DND-41 (cell line): Measurements from ENCODE around the gene MCC.

Experiments used
- ATAC-seq: fragments of 200-7000 bp; cut with Tn5 transposase; 3 replicates; pipeline ENCODE4 v1.9.1; 2021; ENCODE audit warnings: low read depth; ENCODE audit not compliant: insufficient read depth
- DNase-seq: peaks from one replicate; pipeline ENCODE4 v3.0.0-alpha.2; 2020
- H2AFZ ChIP-seq: 2 replicates; pipeline ENCODE4 v1.6.0; 2012; ENCODE audit warnings: low read depth, low read length
- H3K27ac ChIP-seq: 2 replicates; pipeline ENCODE4 v1.5.1; 2012; ENCODE audit warnings: low read length, inconsistent platforms
- H3K27me3 ChIP-seq: fragments of 200-600 bp; sonication (generic); 2 replicates; pipeline ENCODE4 v1.6.0; 2012; ENCODE audit warnings: low read length, mild to moderate bottlenecking, inconsistent platforms; ENCODE audit not compliant: insufficient read depth, poor library complexity
- H3K36me3 ChIP-seq: 2 replicates; pipeline ENCODE4 v1.5.1; 2012; ENCODE audit warnings: low read length, inconsistent platforms; ENCODE audit not compliant: insufficient read depth
- H3K4me1 ChIP-seq: 2 replicates; pipeline ENCODE4 v1.5.1; 2012; ENCODE audit warnings: mild to moderate bottlenecking, low read length; ENCODE audit not compliant: insufficient read depth
- H3K4me2 ChIP-seq: 2 replicates; pipeline ENCODE4 v1.6.0; 2012; ENCODE audit warnings: mild to moderate bottlenecking, moderate library complexity, low read length, inconsistent platforms; ENCODE audit not compliant: insufficient read depth
- H3K4me3 ChIP-seq, 2 experiments: fragments of 200-600 bp in 1 of 2; shearing (Covaris generic) in 1 of 2; 2 replicates each; pipeline ENCODE4 v1.5.1; 2012 to 2016; ENCODE audit warnings: inconsistent platforms in 2 of 2, low read length in 2 of 2, mild to moderate bottlenecking in 2 of 2, low read depth in 1 of 2, moderate library complexity in 1 of 2
- H3K79me2 ChIP-seq: 2 replicates; pipeline ENCODE4 v1.6.0; 2012; ENCODE audit warnings: low read length, inconsistent platforms; ENCODE audit not compliant: insufficient read depth
- H3K9ac ChIP-seq: 2 replicates; pipeline ENCODE4 v1.6.0; 2012; ENCODE audit warnings: low read depth, mild to moderate bottlenecking, inconsistent platforms, low read length, moderate library complexity
- H3K9me3 ChIP-seq: 2 replicates; pipeline ENCODE4 v1.5.1; 2012; ENCODE audit warnings: low read length, moderate library complexity, mild to moderate bottlenecking, inconsistent platforms; ENCODE audit not compliant: insufficient read depth, severe bottlenecking
- H4K20me1 ChIP-seq: 2 replicates; pipeline ENCODE4 v1.6.0; 2012; ENCODE audit warnings: low read length; ENCODE audit not compliant: insufficient read depth
- EZH2 ChIP-seq: IDR thresholded peaks from 3 replicates; pipeline ENCODE4 v1.6.1; 2012; ENCODE audit warnings: borderline replicate concordance, low read depth, mild to moderate bottlenecking, moderate library complexity, low read length, inconsistent platforms; ENCODE audit not compliant: severe bottlenecking
- TF ChIP-seq, protein P1 (sequence below): IDR thresholded peaks from 2 replicates; pipeline ENCODE4 v1.5.1; 2012; ENCODE audit warnings: borderline replicate concordance, low read length, moderate library complexity, mild to moderate bottlenecking; ENCODE audit not compliant: poor library complexity, severe bottlenecking; ENCODE audit errors: extremely low read depth

The MCC gene

DNA sequence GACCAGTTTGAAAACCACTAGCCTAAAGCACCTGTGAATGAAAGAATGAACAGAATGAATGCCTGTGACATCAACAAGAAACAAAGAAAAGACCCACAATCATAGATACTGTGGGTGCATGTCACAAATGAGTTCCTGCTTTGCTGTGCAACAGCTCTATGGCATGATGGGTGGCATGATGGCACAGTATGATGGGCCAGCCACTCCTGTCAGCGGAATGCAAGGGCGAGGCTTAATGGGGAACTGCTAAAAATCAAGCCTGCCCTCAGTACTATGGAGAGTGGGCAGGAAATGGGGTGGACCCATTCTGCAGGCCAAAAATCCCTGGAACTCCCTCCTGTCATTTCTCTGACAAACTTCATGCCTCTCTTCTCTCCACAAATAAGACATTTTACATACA lies 422.6 kb downstream of the MCC start:
- Histone ChIP-seq H3K9me3 (no peaks in the 10 kb centered on the region), H2AFZ (no peak overlapping the region), H3K36me3 (no peaks in the 10 kb centered on the region), H3K4me1 (peaks cover 24% of the 10 kb centered on the region), H3K27ac (no peak overlapping the region), H3K27me3 (no peaks in the 10 kb centered on the region), H3K4me3 (no peak overlapping the region), H4K20me1 (no peaks in the 10 kb centered on the region), H3K79me2 (no peaks in the 10 kb centered on the region), H3K9ac (no peak overlapping the region), H3K4me2 (no peak overlapping the region)
- TF ChIP-seq, protein P1, sequence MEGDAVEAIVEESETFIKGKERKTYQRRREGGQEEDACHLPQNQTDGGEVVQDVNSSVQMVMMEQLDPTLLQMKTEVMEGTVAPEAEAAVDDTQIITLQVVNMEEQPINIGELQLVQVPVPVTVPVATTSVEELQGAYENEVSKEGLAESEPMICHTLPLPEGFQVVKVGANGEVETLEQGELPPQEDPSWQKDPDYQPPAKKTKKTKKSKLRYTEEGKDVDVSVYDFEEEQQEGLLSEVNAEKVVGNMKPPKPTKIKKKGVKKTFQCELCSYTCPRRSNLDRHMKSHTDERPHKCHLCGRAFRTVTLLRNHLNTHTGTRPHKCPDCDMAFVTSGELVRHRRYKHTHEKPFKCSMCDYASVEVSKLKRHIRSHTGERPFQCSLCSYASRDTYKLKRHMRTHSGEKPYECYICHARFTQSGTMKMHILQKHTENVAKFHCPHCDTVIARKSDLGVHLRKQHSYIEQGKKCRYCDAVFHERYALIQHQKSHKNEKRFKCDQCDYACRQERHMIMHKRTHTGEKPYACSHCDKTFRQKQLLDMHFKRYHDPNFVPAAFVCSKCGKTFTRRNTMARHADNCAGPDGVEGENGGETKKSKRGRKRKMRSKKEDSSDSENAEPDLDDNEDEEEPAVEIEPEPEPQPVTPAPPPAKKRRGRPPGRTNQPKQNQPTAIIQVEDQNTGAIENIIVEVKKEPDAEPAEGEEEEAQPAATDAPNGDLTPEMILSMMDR = no peak
- TF ChIP-seq EZH2 = no peak
- ATAC-seq = no peak
- no peak for DNase-seq

DNA sequence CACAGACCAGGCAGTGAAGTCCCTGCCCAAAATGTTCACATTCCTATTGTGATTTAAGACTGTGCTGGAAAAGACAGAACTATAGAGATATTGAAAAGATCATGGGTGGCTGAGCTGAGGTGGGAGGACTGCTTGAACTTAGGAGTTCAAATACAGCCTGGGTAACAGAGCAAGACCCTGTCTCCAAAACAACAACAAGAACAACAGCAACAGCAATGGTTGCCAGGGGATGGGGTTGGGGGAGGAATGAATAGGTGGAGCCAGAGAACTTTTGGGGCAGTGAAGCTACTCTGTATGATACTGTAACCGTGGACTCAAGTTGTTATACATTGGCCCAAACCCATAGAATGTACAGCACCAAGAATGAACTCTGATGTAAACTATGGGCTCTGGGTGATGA lies 423.4 kb downstream of the MCC start:
- Histone ChIP-seq H3K4me3 (no peak overlapping the region), H4K20me1 (no peaks in the 10 kb centered on the region)
- no peak for ATAC-seq

DNA sequence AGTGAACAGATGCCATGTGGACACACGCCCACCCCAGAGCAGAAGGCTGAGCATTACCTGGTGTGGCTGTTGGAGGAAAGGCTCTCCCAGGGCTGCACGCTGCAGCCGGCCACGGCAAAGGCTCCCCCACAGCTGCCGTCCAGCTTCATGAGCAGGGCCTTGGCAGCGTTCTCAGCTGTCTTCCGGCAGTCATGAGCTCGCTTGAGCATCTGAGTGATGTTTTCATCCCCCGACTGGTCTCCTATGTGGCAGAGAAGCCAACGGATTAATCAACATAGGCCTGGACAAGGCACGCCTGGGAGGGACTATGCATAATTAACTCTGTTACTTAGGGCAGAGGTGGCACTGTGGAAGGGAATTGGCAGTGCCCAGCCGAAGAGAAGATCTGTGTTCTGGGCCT lies 424.3 kb downstream of the MCC start:
- TF ChIP-seq EZH2 = no peak
- Histone ChIP-seq H3K9me3 (no peaks in the 10 kb centered on the region), H3K4me3 (no peak overlapping the region), H3K4me1 (peaks cover 24% of the 10 kb centered on the region), H3K79me2 (no peaks in the 10 kb centered on the region), H3K36me3 (no peaks in the 10 kb centered on the region), H3K27ac (no peak overlapping the region), H2AFZ (no peak overlapping the region), H3K4me2 (no peak overlapping the region), H3K9ac (no peak overlapping the region), H3K27me3 (no peaks in the 10 kb centered on the region), H4K20me1 (no peaks in the 10 kb centered on the region)
- DNase-seq = no peak
- no peak for ATAC-seq

More for the DNA sequence above, 423.4 kb downstream of the MCC start:
- H3K9me3 ChIP-seq = no peaks in the 10 kb centered on the region
- H3K27ac ChIP-seq = no peak overlapping the region
- H3K9ac ChIP-seq = no peak overlapping the region
- TF ChIP-seq EZH2 = no peak
- TF ChIP-seq, protein P1 = no peak
- no peak for DNase-seq
- peaks cover 24% of the 10 kb centered on the region for H3K4me1 ChIP-seq
- no peak overlapping the region for H3K4me2 ChIP-seq
- no peaks in the 10 kb centered on the region for H3K36me3 ChIP-seq
- no peak overlapping the region for H2AFZ ChIP-seq
- no peaks in the 10 kb centered on the region for H3K27me3 ChIP-seq
- no peaks in the 10 kb centered on the region for H3K79me2 ChIP-seq

DNA sequence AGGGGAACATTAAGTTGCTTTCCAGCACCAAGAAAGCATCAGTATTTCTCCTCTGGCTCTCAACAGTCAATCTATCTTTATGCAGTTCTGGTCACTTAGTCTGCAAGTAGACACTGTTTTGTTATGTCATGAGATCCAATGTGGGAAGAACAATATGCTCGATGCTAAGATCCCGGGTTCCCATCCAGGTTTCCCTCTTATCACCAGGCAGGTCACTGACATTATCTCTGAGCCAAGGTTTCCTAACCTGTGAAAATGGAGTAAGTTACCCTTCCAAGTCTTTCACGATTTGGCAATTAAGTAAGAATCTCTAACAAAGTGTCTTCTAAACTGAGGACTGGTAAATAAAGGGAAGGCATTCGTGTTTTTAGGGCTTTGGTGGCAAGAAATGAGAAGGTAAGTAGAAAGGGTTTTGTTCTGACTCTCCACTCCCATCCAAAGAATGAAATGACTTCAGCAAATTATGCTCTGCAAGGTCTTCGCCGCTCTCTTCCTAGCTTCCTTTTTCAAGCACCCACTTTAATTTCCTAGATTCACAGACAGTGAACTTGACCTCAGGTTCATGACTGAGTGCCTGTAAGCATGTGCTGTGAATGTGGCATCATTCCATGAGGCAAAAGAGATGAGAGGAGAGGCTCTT lies 425.3 kb downstream of the MCC start:
- Histone ChIP-seq H3K4me2 (no peak overlapping the region; the same call in 1 of the 2 replicates), H3K4me1 (peaks cover 24% of the 10 kb centered on the region)

More for the DNA sequence above, 425.3 kb downstream of the MCC start:
- Histone ChIP-seq H3K27ac (peak overlapping the region; percentile 19), H4K20me1 (no peaks in the 10 kb centered on the region), H3K9me3 (no peaks in the 10 kb centered on the region), H3K27me3 (no peaks in the 10 kb centered on the region), H3K36me3 (no peaks in the 10 kb centered on the region), H3K9ac (no peak overlapping the region), H2AFZ (peak overlapping the region; percentile 2; the same call in 1 of the 2 replicates), H3K79me2 (no peaks in the 10 kb centered on the region), H3K4me3 (no peak overlapping the region)
- ATAC-seq (no peak), DNase-seq (no peak)
- no peak for TF ChIP-seq EZH2
- TF ChIP-seq, protein P1 = no peak
